Measurements from ENCODE around the gene KLHL21. TPM values are rescaled to one million over a fixed set of nuclear protein-coding genes. Genes with fewer than 3 reads are reported as not detected.
"Not testable (repeated sequence)": the region's sequence is repeated elsewhere in the genome, so short reads cannot be mapped to it uniquely, and the experiment has no call there.

The KLHL21 gene
- total RNA-seq, 4 donors from 2014 or later = 59.4 to 79.2 (median 72.5) TPM

GRCh38 chr1:6600410-6601048 lies 2.1 kb downstream of the KLHL21 start:
- H3K27me3 ChIP-seq = no peaks in the 10 kb centered on the region
- no peak for DNase-seq (ENCODE audit: low spot score in 2 of 2)
- peaks cover 0 to 73% (median 66%) of the 10 kb centered on the region in 4 donors for H3K4me1 ChIP-seq
- 10 to 24% methylated on average over 8 to 10 of the region's 10 CpGs for WGBS, 2 donors
- H3K27ac ChIP-seq = peak overlapping the region; percentile 95 to 100 (median 98)
- TF ChIP-seq EP300 (IDR thresholded peaks at IDR 0.05) (no peak), CTCF (IDR thresholded peaks at IDR 0.05) (no peak), POLR2A (IDR thresholded peaks at IDR 0.05) (no peak)
- H3K36me3 ChIP-seq = peaks cover 0 to 44% (median 24%) of the 10 kb centered on the region in 3 donors
- H3K9me3 ChIP-seq = no peaks in the 10 kb centered on the region
- peak overlapping the region; percentile 83 to 97 (median 95) for H3K4me3 ChIP-seq

- Histone ChIP-seq H3K4me3 (peak overlapping the region; percentile 83 to 97 (median 95)), H3K36me3 (peaks cover 0 to 49% (median 29%) of the 10 kb centered on the region in 3 donors), H3K27ac (peak overlapping the region; percentile 95 to 100 (median 98)), H3K4me1 (peaks cover 0 to 71% (median 62%) of the 10 kb centered on the region in 4 donors)
- H3K27me3 ChIP-seq; H3K9me3 ChIP-seq; DNase-seq (ENCODE audit: low spot score in 2 of 2): not testable (repeated sequence)
- 63 to 64% methylated on average over 8 of the region's 8 CpGs for WGBS, 2 donors
Measured at GRCh38 chr1:6599991-6600390, 2.7 kb downstream of the KLHL21 start.

GRCh38 chr1:6599141-6599975 lies 3.3 kb downstream of the KLHL21 start:
- Histone ChIP-seq H3K9me3 (no peaks in the 10 kb centered on the region), H3K36me3 (peaks cover 0 to 55% (median 32%) of the 10 kb centered on the region in 3 donors), H3K27ac (peak overlapping the region; percentile 95 to 100 (median 98)), H3K4me1 (peaks cover 0 to 65% (median 56%) of the 10 kb centered on the region in 4 donors), H3K4me3 (peak overlapping the region in 3 of 4 donors; percentile 95 to 97 (median 95)), H3K27me3 (no peaks in the 10 kb centered on the region)
- TF ChIP-seq CTCF (IDR thresholded peaks at IDR 0.05) (no peak), POLR2A (IDR thresholded peaks at IDR 0.05) (no peak), EP300 (IDR thresholded peaks at IDR 0.05) (no peak)
- 78 to 89% methylated on average over 20 to 25 of the region's 31 CpGs for WGBS, 2 donors
- DNase-seq (ENCODE audit: low spot score in 2 of 2) = no peak

- H3K9me3 ChIP-seq = no peaks in the 10 kb centered on the region
- DNase-seq (ENCODE audit: low spot score in 2 of 2) = no peak
- H3K27ac ChIP-seq = peak overlapping the region in 2 of 4 donors; percentile 38 to 47
- H3K36me3 ChIP-seq = peaks cover 0 to 71% (median 47%) of the 10 kb centered on the region in 3 donors
- TF ChIP-seq CTCF (IDR thresholded peaks at IDR 0.05) (no peak), POLR2A (IDR thresholded peaks at IDR 0.05) (no peak), EP300 (IDR thresholded peaks at IDR 0.05) (no peak)
- H3K4me1 ChIP-seq = peaks cover 0 to 63% (median 48%) of the 10 kb centered on the region in 4 donors
- no peak overlapping the region for H3K4me3 ChIP-seq
- WGBS, 2 donors = 75 to 82% methylated on average over 4 to 6 of the region's 6 CpGs
- H3K27me3 ChIP-seq = no peaks in the 10 kb centered on the region
Measured at GRCh38 chr1:6597777-6598131, 4.9 kb downstream of the KLHL21 start.

- 70 to 72% methylated on average over 10 to 13 of the region's 15 CpGs for WGBS, 2 donors
- Histone ChIP-seq H3K4me1 (peaks cover 0 to 69% (median 48%) of the 10 kb centered on the region in 4 donors), H3K27ac (peak overlapping the region in 2 of 4 donors; percentile 47 to 53), H3K36me3 (peaks cover 0 to 78% (median 47%) of the 10 kb centered on the region in 3 donors), H3K4me3 (peak overlapping the region in 2 of 4 donors; percentile 5 to 17), H3K9me3 (no peaks in the 10 kb centered on the region), H3K27me3 (no peaks in the 10 kb centered on the region)
- DNase-seq (ENCODE audit: low spot score in 2 of 2) = no peak
- TF ChIP-seq CTCF (IDR thresholded peaks at IDR 0.05) (no peak), POLR2A (IDR thresholded peaks at IDR 0.05) (no peak), EP300 (IDR thresholded peaks at IDR 0.05) (no peak)
Measured at GRCh38 chr1:6596886-6597776, 5.5 kb downstream of the KLHL21 start.
